ENCODE data around the gene LGR5. TPM values are rescaled to one million over a fixed set of nuclear protein-coding genes. Genes with fewer than 3 reads are reported as not detected.

LGR5 gene
- total and polyA plus RNA-seq, 9 of the 15 experiments (the other 6 are each of a cell fraction or from before 2014, with no cell fraction given), result not detected

DNA sequence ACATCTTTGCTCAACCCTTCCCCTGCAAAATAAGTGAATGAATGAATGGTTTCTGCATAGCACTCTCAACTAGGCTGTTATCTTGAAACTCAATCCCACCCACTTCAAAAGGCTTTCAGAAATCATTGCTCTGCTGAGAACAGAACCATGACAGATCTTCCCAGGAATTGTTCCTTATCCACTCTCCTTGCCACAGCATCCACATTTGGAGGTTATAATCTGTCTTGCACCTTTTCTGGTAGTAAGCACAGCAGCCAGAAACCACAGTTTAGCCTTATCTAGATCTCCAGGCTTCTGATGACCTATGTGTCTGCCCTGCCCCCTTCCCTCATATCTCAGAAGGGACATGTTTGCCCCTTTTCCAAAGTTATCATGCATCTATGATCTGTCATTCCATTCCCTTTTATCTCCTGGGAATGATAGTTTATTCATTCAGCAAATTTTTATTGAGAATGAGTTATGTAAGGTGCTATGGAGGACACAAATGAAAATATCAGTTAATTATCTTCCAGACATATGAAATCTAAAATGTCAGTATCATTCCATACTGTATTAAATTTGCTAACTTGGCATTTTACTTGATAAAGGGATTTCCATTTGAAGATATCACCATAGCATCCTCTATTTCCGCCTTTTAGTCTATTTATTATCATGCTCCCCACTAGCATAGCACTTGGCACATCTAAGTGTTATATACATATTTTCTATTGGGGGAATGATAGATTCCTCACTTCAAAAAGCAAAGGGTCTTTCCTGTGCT is 21.4 kb downstream of the LGR5 start:
- Histone ChIP-seq H3K36me3 (ENCODE audit: control insufficient read depth, insufficient read depth, low read length) (no peaks in the 10 kb centered on the region), H3K4me2 (ENCODE audit: insufficient read depth, low read length) (no peak overlapping the region), H3K9ac (ENCODE audit: insufficient read depth in 1 of 2, low read depth in 2 of 2, low read length in 2 of 2) (no peak overlapping the region), H3K9me3 (replicated peaks; ENCODE audit: control insufficient read depth, insufficient read depth, low read depth, low read length) (no peaks in the 10 kb centered on the region), H3K4me1 (replicated peaks in 1 of 2; ENCODE audit: control insufficient read depth in 2 of 2, insufficient read depth in 2 of 2, low read length in 2 of 2) (peaks cover 0 to 2% of the 10 kb centered on the region in 2 experiments; a peak in 1 of 5 replicates), H3K9me1 (ENCODE audit: control insufficient read depth, insufficient read depth, low read length) (no peaks in the 10 kb centered on the region), H4K20me1 (replicated peaks; ENCODE audit: control insufficient read depth, insufficient read depth, low read length) (no peaks in the 10 kb centered on the region), H2AFZ (ENCODE audit: low read depth, low read length) (no peak overlapping the region), H3K27me3 (ENCODE audit: control insufficient read depth in 2 of 2, insufficient read depth in 2 of 2, low read length in 2 of 2) (peaks cover 4% of the 10 kb centered on the region in 2 experiments; a peak in 2 of 5 replicates), H3K4me3 (no peak overlapping the region), H3K27ac (ENCODE audit: extremely low read depth, low read depth, low read length) (no peak overlapping the region), H3K79me2 (ENCODE audit: control insufficient read depth, insufficient read depth, low read length) (no peaks in the 10 kb centered on the region)
- no peak for FAIRE-seq
- in situ Hi-C loops (cut with MboI), result no loop called here
- ChIA-PET CTCF (ENCODE audit: low intra/inter-chr PET ratio) (no interaction called here), POLR2A (no interaction called here)
- intact Hi-C loops (cut with micrococcal nuclease), result no loop called here
- peak in 1 of 4 experiments; percentile 18 for DNase-seq (ENCODE audit: extremely low read depth in 1 of 4, low spot score in 3 of 4)
- ATAC-seq, result no peak
- no TSS peak for BruUV-seq (replicated peaks)
- 0% methylated on average over 1 of the region's 1 CpG for WGBS (ENCODE audit: insufficient coverage, low coverage, missing lambda C conversion rate)
- TF ChIP-seq, protein P1, sequence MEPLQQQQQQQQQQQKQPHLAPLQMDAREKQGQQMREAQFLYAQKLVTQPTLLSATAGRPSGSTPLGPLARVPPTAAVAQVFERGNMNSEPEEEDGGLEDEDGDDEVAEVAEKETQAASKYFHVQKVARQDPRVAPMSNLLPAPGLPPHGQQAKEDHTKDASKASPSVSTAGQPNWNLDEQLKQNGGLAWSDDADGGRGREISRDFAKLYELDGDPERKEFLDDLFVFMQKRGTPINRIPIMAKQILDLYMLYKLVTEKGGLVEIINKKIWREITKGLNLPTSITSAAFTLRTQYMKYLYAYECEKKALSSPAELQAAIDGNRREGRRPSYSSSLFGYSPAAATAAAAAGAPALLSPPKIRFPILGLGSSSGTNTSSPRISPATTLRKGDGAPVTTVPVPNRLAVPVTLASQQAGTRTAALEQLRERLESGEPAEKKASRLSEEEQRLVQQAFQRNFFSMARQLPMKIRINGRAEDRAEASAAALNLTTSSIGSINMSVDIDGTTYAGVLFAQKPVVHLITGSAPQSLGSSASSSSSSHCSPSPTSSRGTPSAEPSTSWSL (CRISPR knock-in tag; IDR thresholded peaks at IDR 0.05; ENCODE audit: borderline replicate concordance), result no peak
- TF ChIP-seq, protein P2, sequence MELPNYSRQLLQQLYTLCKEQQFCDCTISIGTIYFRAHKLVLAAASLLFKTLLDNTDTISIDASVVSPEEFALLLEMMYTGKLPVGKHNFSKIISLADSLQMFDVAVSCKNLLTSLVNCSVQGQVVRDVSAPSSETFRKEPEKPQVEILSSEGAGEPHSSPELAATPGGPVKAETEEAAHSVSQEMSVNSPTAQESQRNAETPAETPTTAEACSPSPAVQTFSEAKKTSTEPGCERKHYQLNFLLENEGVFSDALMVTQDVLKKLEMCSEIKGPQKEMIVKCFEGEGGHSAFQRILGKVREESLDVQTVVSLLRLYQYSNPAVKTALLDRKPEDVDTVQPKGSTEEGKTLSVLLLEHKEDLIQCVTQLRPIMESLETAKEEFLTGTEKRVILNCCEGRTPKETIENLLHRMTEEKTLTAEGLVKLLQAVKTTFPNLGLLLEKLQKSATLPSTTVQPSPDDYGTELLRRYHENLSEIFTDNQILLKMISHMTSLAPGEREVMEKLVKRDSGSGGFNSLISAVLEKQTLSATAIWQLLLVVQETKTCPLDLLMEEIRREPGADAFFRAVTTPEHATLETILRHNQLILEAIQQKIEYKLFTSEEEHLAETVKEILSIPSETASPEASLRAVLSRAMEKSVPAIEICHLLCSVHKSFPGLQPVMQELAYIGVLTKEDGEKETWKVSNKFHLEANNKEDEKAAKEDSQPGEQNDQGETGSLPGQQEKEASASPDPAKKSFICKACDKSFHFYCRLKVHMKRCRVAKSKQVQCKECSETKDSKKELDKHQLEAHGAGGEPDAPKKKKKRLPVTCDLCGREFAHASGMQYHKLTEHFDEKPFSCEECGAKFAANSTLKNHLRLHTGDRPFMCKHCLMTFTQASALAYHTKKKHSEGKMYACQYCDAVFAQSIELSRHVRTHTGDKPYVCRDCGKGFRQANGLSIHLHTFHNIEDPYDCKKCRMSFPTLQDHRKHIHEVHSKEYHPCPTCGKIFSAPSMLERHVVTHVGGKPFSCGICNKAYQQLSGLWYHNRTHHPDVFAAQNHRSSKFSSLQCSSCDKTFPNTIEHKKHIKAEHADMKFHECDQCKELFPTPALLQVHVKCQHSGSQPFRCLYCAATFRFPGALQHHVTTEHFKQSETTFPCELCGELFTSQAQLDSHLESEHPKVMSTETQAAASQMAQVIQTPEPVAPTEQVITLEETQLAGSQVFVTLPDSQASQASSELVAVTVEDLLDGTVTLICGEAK (IDR thresholded peaks at IDR 0.05), result no peak
- TF ChIP-seq, protein P2 (CRISPR knock-in tag; IDR thresholded peaks at IDR 0.05), result no peak
- TF ChIP-seq, protein P3, sequence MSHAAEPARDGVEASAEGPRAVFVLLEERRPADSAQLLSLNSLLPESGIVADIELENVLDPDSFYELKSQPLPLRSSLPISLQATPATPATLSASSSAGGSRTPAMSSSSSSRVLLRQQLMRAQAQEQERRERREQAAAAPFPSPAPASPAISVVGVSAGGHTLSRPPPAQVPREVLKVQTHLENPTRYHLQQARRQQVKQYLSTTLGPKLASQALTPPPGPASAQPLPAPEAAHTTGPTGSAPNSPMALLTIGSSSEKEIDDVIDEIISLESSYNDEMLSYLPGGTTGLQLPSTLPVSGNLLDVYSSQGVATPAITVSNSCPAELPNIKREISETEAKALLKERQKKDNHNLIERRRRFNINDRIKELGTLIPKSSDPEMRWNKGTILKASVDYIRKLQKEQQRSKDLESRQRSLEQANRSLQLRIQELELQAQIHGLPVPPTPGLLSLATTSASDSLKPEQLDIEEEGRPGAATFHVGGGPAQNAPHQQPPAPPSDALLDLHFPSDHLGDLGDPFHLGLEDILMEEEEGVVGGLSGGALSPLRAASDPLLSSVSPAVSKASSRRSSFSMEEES (CRISPR knock-in tag; IDR thresholded peaks at IDR 0.05), result no peak
- TF ChIP-seq NCOR1 (IDR thresholded peaks at IDR 0.05) (peak; percentile 52), ZNF316 (IDR thresholded peaks at IDR 0.05) (peak; percentile 83), TCF7 (IDR thresholded peaks at IDR 0.05; ENCODE audit: borderline replicate concordance) (peak; percentile 51; the same call in 1 of the 2 replicates), BCOR (IDR thresholded peaks at IDR 0.05) (no peak), PML (IDR thresholded peaks at IDR 0.05; ENCODE audit: low read length) (peak; percentile 82; the same call in 1 of the 2 replicates), MAFF (IDR thresholded peaks at IDR 0.05; ENCODE audit: low read length) (peak; percentile 78)

Data from K562 (cell line).